Neuronal stem cell (in vitro differentiated cells): ENCODE data around the gene AFTPH.

ENCODE experiments used
- DNase-seq: peaks from one replicate; pipeline ENCODE4 v3.0.0-alpha.2; 2013; ENCODE audit warnings: low spot score
- H2AFZ ChIP-seq: one replicate; pipeline ENCODE4 v1.6.1; 2013; ENCODE audit warnings: mild to moderate bottlenecking, low read length, inconsistent platforms
- H2AK5ac ChIP-seq: 2 replicates; pipeline ENCODE4 v1.6.1; 2013; ENCODE audit warnings: low read depth, mild to moderate bottlenecking, inconsistent platforms, low read length, moderate library complexity, mixed read lengths
- H2BK120ac ChIP-seq: 2 replicates; pipeline ENCODE4 v1.6.1; 2013; ENCODE audit warnings: low read depth, mild to moderate bottlenecking, inconsistent platforms, low read length, moderate library complexity, mixed read lengths
- H2BK12ac ChIP-seq: one replicate; pipeline ENCODE4 v1.6.1; 2013; ENCODE audit warnings: low read length, inconsistent platforms
- H2BK15ac ChIP-seq: 2 replicates; pipeline ENCODE4 v1.6.1; 2013; ENCODE audit warnings: mild to moderate bottlenecking, low read length, inconsistent platforms, mixed read lengths
- H2BK5ac ChIP-seq: one replicate; pipeline ENCODE4 v1.6.1; 2013; ENCODE audit warnings: inconsistent platforms, mild to moderate bottlenecking, low read length, moderate library complexity
- H3K14ac ChIP-seq: one replicate; pipeline ENCODE4 v1.6.1; 2013; ENCODE audit warnings: low read length, inconsistent platforms
- H3K18ac ChIP-seq: 2 replicates; pipeline ENCODE4 v1.6.1; 2013; ENCODE audit warnings: low read length, inconsistent platforms
- H3K23ac ChIP-seq: 2 replicates; pipeline ENCODE4 v1.6.1; 2013; ENCODE audit warnings: low read depth, mild to moderate bottlenecking, mixed read lengths, low read length, inconsistent platforms; ENCODE audit not compliant: poor library complexity
- H3K27ac ChIP-seq: replicated peaks from 3 replicates; pipeline ENCODE4 v1.5.1; 2013; ENCODE audit warnings: low read length, inconsistent platforms
- H3K27me3 ChIP-seq, 3 experiments: 2 replicates each; pipeline ENCODE4 v1.6.1; 2013; ENCODE audit warnings: low read length in 3 of 3, mild to moderate bottlenecking in 2 of 3, inconsistent platforms in 1 of 3, low read depth in 1 of 3, mixed read lengths in 1 of 3, moderate library complexity in 1 of 3; ENCODE audit not compliant: control insufficient read depth in 3 of 3, insufficient read depth in 3 of 3
- H3K36me3 ChIP-seq, 2 donors: replicated peaks in 1 of 2; 2 replicates each; pipeline ENCODE4 v1.6.1; 2013; ENCODE audit warnings: low read length in 2 of 2; ENCODE audit not compliant: control insufficient read depth in 2 of 2, insufficient read depth in 2 of 2
- H3K4ac ChIP-seq: 2 replicates; pipeline ENCODE4 v1.6.1; 2013; ENCODE audit warnings: inconsistent platforms, mild to moderate bottlenecking, low read length, moderate library complexity
- H3K4me1 ChIP-seq, 2 donors: 1 replicate in 1 of 2; 2 replicates in 1 of 2; pipeline ENCODE4 v1.6.1; 2013; ENCODE audit warnings: low read length in 2 of 2, low read depth in 1 of 2; ENCODE audit not compliant: control insufficient read depth in 2 of 2, insufficient read depth in 1 of 2
- H3K4me2 ChIP-seq: one replicate; pipeline ENCODE4 v1.6.1; 2013; ENCODE audit warnings: mild to moderate bottlenecking, low read length, inconsistent platforms; ENCODE audit not compliant: insufficient read depth, poor library complexity, severe bottlenecking
- H3K4me3 ChIP-seq, 2 donors: 2 replicates each; pipeline ENCODE4 v1.5.1; 2013; ENCODE audit warnings: low read length in 2 of 2, mild to moderate bottlenecking in 2 of 2, inconsistent platforms in 1 of 2, moderate library complexity in 1 of 2
- H3K79me1 ChIP-seq: one replicate; pipeline ENCODE4 v1.6.1; 2013; ENCODE audit warnings: low read depth, mild to moderate bottlenecking, inconsistent platforms, low read length, moderate library complexity
- H3K9ac ChIP-seq: one replicate; pipeline ENCODE4 v1.6.1; 2013; ENCODE audit warnings: mild to moderate bottlenecking, low read depth, low read length, inconsistent platforms; ENCODE audit not compliant: poor library complexity
- H3K9me3 ChIP-seq, 2 donors: replicated peaks in 1 of 2; 2 replicates each; pipeline versions ENCODE3 to v1.6.1; 2013; ENCODE audit warnings: low read length in 2 of 2, mild to moderate bottlenecking in 2 of 2, inconsistent platforms in 1 of 2, low read depth in 1 of 2, mixed read lengths in 1 of 2, moderate library complexity in 1 of 2; ENCODE audit not compliant: control insufficient read depth in 2 of 2, insufficient read depth in 1 of 2
- H4K8ac ChIP-seq: one replicate; pipeline ENCODE4 v1.6.1; 2013; ENCODE audit warnings: low read depth, mild to moderate bottlenecking, inconsistent platforms, low read length, moderate library complexity
- H4K91ac ChIP-seq: one replicate; pipeline ENCODE4 v1.6.1; 2013; ENCODE audit warnings: low read length, low read depth, mild to moderate bottlenecking, inconsistent platforms; ENCODE audit not compliant: poor library complexity
- WGBS, 2 donors: extraction: QIAGEN DNeasy Blood & Tissue Kit; methylation state at CpG; one replicate each; pipeline ENCODE4 v1.1.7; 2013; ENCODE audit warnings: missing lambda C conversion rate in 2 of 2, mixed read lengths in 1 of 2; ENCODE audit not compliant: insufficient read length in 2 of 2, insufficient replicate concordance in 1 of 2; ENCODE audit errors: extremely low coverage in 2 of 2; 5-methylcytosine and 5-hydroxymethylcytosine counted together

Gene AFTPH

DNA sequence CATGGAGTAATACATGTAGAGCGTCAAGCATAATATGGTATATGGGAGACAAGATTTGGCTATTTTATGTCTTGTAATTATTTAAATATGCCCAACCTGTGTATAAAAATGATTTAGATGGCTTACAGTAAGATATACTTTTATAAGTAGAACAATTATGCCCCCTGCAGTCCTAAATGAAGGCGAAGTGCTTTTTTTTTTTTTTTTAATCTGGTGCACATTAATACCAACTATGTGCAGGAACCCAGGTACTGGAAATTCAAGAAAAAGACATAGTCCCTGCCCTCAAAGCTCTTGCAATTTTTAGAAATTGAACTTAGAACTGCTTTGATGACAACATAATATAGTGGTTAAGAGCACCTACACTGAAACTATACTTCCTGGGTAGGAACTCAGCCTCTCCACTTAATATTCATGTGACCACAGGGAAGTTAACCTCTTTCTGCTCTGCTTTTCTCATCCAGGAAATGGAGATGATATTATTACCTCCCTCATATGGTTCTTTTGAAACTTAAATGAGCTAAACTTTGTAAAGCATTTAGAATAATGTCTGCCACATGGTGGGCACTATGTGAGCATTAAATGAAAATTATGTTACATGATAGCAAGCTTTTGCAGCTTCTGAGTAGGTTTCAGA lies 38.1 kb downstream of the AFTPH start:
- Histone ChIP-seq H2BK5ac (no peak overlapping the region), H3K4ac (no peak overlapping the region), H2AFZ (no peak overlapping the region), H3K36me3 (peaks cover 0 to 2% of the 10 kb centered on the region in 2 donors), H3K18ac (no peak overlapping the region), H3K4me1 (no peaks in the 10 kb centered on the region), H3K27me3 (no peaks in the 10 kb centered on the region), H2AK5ac (no peak overlapping the region), H2BK12ac (no peak overlapping the region), H3K4me3 (no peak overlapping the region), H4K8ac (no peak overlapping the region), H2BK120ac (no peak overlapping the region), H3K14ac (no peak overlapping the region), H3K79me1 (no peaks in the 10 kb centered on the region), H3K9ac (no peak overlapping the region), H2BK15ac (no peak overlapping the region), H3K4me2 (no peak overlapping the region), H3K9me3 (no peaks in the 10 kb centered on the region), H4K91ac (no peak overlapping the region), H3K23ac (no peak overlapping the region), H3K27ac (no peak overlapping the region)
- no peak for DNase-seq
- no CpG with 5 or more reads among the region's 2 CpGs for WGBS, 2 donors

DNA sequence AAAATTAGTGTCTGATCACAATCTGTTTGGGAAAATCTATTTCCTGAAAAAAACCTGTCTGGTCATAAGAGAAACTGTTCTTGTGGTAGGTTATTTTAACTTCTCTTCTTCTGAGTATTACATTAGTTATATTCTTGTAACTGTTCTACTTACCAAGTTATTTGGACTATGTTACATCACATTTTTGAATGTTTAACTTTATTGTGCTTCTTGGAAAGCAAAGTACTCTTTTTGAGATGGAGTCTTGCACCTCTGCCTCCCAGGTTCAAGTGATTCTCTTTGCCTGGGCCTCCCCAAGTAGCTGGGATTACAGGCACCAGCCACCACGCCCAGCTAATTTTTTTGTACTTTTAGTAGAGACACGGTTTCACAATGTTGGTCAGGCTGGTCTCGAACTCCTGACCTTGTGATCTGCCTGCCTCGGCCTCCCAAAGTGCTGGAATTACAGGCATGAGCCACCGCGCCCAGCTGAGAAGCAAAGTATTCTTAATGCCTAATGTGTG lies 39.4 kb downstream of the AFTPH start:
- H3K18ac ChIP-seq, result no peak overlapping the region
- H3K9ac ChIP-seq, result no peak overlapping the region
- no peak overlapping the region for H3K4me3 ChIP-seq
- H3K14ac ChIP-seq, result no peak overlapping the region
- no peak overlapping the region for H2BK120ac ChIP-seq
- no peak overlapping the region for H3K23ac ChIP-seq
- H3K4me1 ChIP-seq, result no peaks in the 10 kb centered on the region
- no peak overlapping the region for H2BK5ac ChIP-seq
- no peaks in the 10 kb centered on the region for H3K79me1 ChIP-seq
- H3K36me3 ChIP-seq, result peaks cover 2 to 5% of the 10 kb centered on the region in 2 donors
- no peak overlapping the region for H3K4ac ChIP-seq
- H2AK5ac ChIP-seq, result no peak overlapping the region
- no peak overlapping the region for H3K4me2 ChIP-seq
- DNase-seq, result no peak
- no peak overlapping the region for H2BK12ac ChIP-seq
- H4K91ac ChIP-seq, result no peak overlapping the region
- no CpG with 5 or more reads among the region's 6 CpGs for WGBS, 2 donors
- H2AFZ ChIP-seq, result no peak overlapping the region
- peaks cover 0 to 2% of the 10 kb centered on the region in 2 donors for H3K9me3 ChIP-seq
- no peak overlapping the region for H2BK15ac ChIP-seq
- no peak overlapping the region for H4K8ac ChIP-seq
- no peaks in the 10 kb centered on the region for H3K27me3 ChIP-seq
- H3K27ac ChIP-seq, result no peak overlapping the region

DNA sequence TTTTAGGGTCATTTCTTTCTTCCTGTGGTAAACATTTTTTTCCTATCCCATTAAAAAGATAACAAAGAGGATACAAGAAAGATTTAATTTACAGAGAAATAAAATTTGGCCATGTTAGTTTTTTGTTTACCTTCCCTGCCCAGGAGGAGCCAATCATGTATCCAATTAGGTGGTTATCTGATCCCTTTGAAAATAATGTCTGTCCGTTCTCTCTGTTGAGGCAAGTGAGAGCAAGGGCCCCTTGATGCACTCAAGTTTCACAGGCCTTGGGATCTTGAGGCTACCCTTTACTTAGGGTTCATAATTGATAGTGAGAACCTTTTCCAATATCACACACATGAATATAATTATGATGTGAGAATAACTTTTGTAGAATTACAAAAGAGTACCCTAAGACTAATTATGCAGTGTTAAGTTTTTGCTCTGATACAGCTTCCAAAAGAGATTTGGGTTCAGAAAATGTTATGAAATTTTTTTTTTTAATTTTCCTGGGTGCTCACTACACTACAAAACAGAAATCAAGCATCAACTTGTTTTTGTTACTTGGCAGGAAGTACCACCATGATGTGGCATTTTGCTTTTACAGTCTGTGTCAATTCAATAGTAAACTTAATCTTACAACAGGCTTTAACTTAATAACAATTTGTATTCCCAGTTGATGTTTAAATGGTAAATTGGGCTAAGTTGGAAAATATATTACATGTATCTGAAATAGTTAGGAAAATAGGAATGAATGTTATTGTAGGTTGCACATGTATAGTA lies 42.0 kb downstream of the AFTPH start:
- Histone ChIP-seq H2BK12ac (no peak overlapping the region), H3K79me1 (no peaks in the 10 kb centered on the region), H2AK5ac (no peak overlapping the region), H3K27me3 (no peaks in the 10 kb centered on the region), H3K36me3 (peaks cover 1 to 24% of the 10 kb centered on the region in 2 donors), H2AFZ (no peak overlapping the region), H3K27ac (no peak overlapping the region), H2BK120ac (no peak overlapping the region), H3K4me1 (no peaks in the 10 kb centered on the region), H4K8ac (no peak overlapping the region), H2BK15ac (no peak overlapping the region), H2BK5ac (no peak overlapping the region), H3K4ac (no peak overlapping the region), H3K9me3 (peaks cover 0 to 2% of the 10 kb centered on the region in 2 donors), H4K91ac (no peak overlapping the region), H3K14ac (no peak overlapping the region), H3K18ac (no peak overlapping the region), H3K9ac (no peak overlapping the region), H3K4me2 (no peak overlapping the region), H3K4me3 (no peak overlapping the region), H3K23ac (no peak overlapping the region)
- whole genome bisulfite sequencing, 2 donors, result no CpG with 5 or more reads among the region's 1 CpG
- DNase-seq, result no peak

DNA sequence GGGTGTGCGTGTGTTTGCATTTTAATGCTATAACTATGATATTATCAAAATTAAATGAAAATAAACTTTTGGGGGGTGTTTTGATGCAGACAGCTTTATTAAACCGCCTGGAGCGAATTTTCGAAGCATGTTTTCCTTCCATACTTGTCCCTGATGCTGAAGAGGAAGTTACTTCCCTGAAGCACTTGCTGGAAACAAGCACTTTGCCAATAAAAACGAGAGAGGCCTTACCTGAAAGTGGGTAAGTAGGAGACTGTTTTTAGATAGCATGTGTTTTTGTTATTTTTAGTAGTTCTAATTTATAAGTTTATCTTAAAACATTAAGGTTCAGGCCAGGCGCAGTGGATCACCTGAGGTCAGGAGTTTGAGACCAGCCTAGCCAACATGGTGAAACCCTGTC lies 43.3 kb downstream of the AFTPH start:
- H3K79me1 ChIP-seq, result no peaks in the 10 kb centered on the region
- H3K4me2 ChIP-seq, result no peak overlapping the region
- H3K14ac ChIP-seq, result no peak overlapping the region
- H2BK15ac ChIP-seq, result no peak overlapping the region
- no peak overlapping the region for H3K4ac ChIP-seq
- H4K91ac ChIP-seq, result no peak overlapping the region
- H3K4me1 ChIP-seq, result no peaks in the 10 kb centered on the region
- no peak overlapping the region for H2BK120ac ChIP-seq
- H4K8ac ChIP-seq, result no peak overlapping the region
- no peak overlapping the region for H3K23ac ChIP-seq
- H3K4me3 ChIP-seq, result no peak overlapping the region
- no peak overlapping the region for H3K9ac ChIP-seq
- no peak overlapping the region for H3K18ac ChIP-seq
- WGBS, 2 donors, result no CpG with 5 or more reads among the region's 6 CpGs
- no peak for DNase-seq
- H2BK5ac ChIP-seq, result no peak overlapping the region
- H2AFZ ChIP-seq, result no peak overlapping the region
- no peak overlapping the region for H2AK5ac ChIP-seq
- H3K9me3 ChIP-seq, result peaks cover 0 to 2% of the 10 kb centered on the region in 2 donors
- H3K27me3 ChIP-seq, result no peaks in the 10 kb centered on the region
- peaks cover 1 to 29% of the 10 kb centered on the region in 2 donors for H3K36me3 ChIP-seq
- no peak overlapping the region for H3K27ac ChIP-seq
- no peak overlapping the region for H2BK12ac ChIP-seq
